Osteocyte (in vitro differentiated cells): ENCODE measurements around the gene UBE2S. TPM values are rescaled to one million over a fixed set of nuclear protein-coding genes. Genes with fewer than 3 reads are reported as not detected.

Experiments used
- DNase-seq: peaks from one replicate; pipeline ENCODE4 v3.0.0; 2021; ENCODE audit warnings: mixed read lengths; ENCODE audit not compliant: unreplicated experiment; ENCODE audit errors: extremely low spot score
- H3K27ac Mint-ChIP-seq: one replicate; pipeline ENCODE4 v1.8.0; 2021; ENCODE audit warnings: mild to moderate bottlenecking, mixed read lengths; ENCODE audit not compliant: unreplicated experiment
- H3K27me3 Mint-ChIP-seq: one replicate; pipeline ENCODE4 v1.8.0; 2021; ENCODE audit warnings: mixed read lengths; ENCODE audit not compliant: unreplicated experiment
- H3K36me3 Mint-ChIP-seq: one replicate; pipeline ENCODE4 v1.8.0; 2021; ENCODE audit warnings: mixed read lengths; ENCODE audit not compliant: unreplicated experiment
- H3K4me1 Mint-ChIP-seq: one replicate; pipeline ENCODE4 v1.8.0; 2021; ENCODE audit warnings: mixed read lengths; ENCODE audit not compliant: unreplicated experiment
- H3K4me3 Mint-ChIP-seq: one replicate; pipeline ENCODE4 v1.8.0; 2021; ENCODE audit warnings: mild to moderate bottlenecking, moderate library complexity, mixed read lengths; ENCODE audit not compliant: unreplicated experiment
- H3K9me3 Mint-ChIP-seq: one replicate; pipeline ENCODE4 v1.8.0; 2021; ENCODE audit warnings: mixed read lengths; ENCODE audit not compliant: unreplicated experiment
- CTCF ChIP-seq: fragments of 200-600 bp; sonication (generic); IDR thresholded peaks from 2 replicates; pipeline ENCODE4 v1.5.0; 2021; ENCODE audit warnings: antibody characterized with exemption, mild to moderate bottlenecking, moderate library complexity
- total RNA-seq: library from RNA; stranded (reverse); gene quantifications from 2 replicates; pipeline ENCODE4 v1.2.1, GENCODE V29; 2021

The UBE2S gene
- total RNA-seq, 1 donor from 2014 or later = 71.1 TPM

DNA sequence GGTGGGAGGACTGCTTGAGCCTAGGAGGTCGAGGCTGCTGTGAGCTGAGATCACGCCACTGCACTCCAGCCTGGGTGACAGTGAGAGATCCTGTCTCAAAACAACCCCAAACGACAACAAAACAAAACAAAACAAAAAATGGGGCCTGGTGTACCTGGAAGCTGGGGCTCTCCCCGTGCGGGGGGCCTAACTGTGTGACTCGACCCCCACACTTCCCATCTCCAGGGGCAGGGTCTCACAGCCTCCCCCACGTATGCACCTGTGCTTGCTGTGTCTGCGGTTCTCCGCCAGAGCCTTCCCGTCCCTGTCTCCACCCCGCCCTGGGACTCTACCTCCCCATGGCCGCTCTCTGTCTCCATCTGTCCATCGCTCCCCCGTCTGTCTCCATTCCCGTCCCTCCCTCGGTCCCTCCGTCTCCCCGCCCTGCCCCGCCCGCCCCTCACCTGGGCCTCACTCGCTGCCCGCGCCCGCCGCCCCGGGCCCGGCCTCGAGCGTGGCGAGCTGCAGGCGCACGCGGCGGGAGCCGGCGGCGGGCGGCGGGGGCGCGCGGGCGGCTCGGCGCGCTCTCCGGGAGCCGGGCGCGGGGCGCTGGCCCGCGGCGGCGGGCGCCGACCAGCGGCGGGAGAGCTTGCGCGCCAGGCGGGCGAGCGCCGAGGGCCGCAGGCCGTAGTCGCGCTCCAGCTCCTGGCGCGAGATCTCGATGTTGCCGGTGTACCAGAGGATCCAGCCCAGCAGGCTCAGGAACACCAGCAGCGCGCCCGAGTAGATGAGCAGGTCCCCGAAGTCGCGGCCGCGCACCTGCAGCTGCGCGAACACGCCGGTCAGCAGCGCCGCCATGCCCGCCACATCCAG is 24.1 kb downstream of the UBE2S start:
- no peak for DNase-seq
- Mint-ChIP-seq H3K27me3 (no peaks in the 10 kb centered on the region), H3K4me1 (peaks cover 34% of the 10 kb centered on the region), H3K27ac (peak overlapping the region; percentile 73), H3K4me3 (peak overlapping the region; percentile 71), H3K9me3 (no peaks in the 10 kb centered on the region), H3K36me3 (peaks cover 9% of the 10 kb centered on the region)
- peak; percentile 40 for TF ChIP-seq CTCF

DNA sequence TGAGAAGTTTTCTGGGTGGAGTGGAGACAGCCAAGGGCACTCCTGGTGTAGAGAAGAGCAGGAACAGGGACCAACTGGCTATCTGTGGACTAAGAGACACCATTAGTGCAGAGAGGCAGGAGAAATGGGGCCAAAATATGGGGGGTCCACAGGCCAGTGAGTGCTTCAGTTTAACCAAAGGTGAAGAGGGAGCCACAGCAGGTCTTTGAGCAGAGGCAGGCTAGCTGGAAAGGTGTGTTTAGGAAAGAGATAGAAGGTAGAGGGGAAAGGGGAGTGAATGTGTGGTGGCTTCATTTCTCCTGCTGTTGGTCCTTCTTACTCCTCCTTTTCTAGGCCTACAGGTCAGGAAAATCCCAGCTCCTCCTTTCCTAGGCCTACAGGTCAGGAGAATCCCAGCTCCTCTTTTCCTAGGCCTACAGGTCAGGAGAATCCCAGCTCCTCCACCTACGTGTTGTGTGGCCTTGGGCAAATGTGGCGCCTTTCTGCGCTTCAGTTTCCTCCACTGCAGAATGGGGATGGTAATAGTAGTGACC is 25.0 kb downstream of the UBE2S start:
- Mint-ChIP-seq H3K27me3 (no peaks in the 10 kb centered on the region), H3K4me3 (peak overlapping the region; percentile 71), H3K9me3 (no peaks in the 10 kb centered on the region), H3K27ac (no peak overlapping the region), H3K4me1 (peaks cover 27% of the 10 kb centered on the region), H3K36me3 (peaks cover 8% of the 10 kb centered on the region)
- no peak for DNase-seq
- TF ChIP-seq CTCF = no peak

- H3K36me3 Mint-ChIP-seq = peaks cover 6% of the 10 kb centered on the region
- no peaks in the 10 kb centered on the region for H3K27me3 Mint-ChIP-seq
- no peak overlapping the region for H3K4me3 Mint-ChIP-seq
Measured at GRCh38 chr19:55382013-55382412, 25.6 kb downstream of the UBE2S start.

GRCh38 chr19:55379174-55379573 is 28.4 kb downstream of the UBE2S start:
- Mint-ChIP-seq H3K9me3 (no peaks in the 10 kb centered on the region), H3K27ac (no peak overlapping the region), H3K27me3 (no peaks in the 10 kb centered on the region), H3K4me1 (peaks cover 14% of the 10 kb centered on the region), H3K36me3 (no peaks in the 10 kb centered on the region), H3K4me3 (no peak overlapping the region)
- DNase-seq = no peak
- TF ChIP-seq CTCF = no peak

More at GRCh38 chr19:55382013-55382412, 25.6 kb downstream of the UBE2S start:
- H3K9me3 Mint-ChIP-seq = no peaks in the 10 kb centered on the region
- H3K4me1 Mint-ChIP-seq = peaks cover 21% of the 10 kb centered on the region
- TF ChIP-seq CTCF = no peak
- DNase-seq = no peak
- H3K27ac Mint-ChIP-seq = no peak overlapping the region

DNA sequence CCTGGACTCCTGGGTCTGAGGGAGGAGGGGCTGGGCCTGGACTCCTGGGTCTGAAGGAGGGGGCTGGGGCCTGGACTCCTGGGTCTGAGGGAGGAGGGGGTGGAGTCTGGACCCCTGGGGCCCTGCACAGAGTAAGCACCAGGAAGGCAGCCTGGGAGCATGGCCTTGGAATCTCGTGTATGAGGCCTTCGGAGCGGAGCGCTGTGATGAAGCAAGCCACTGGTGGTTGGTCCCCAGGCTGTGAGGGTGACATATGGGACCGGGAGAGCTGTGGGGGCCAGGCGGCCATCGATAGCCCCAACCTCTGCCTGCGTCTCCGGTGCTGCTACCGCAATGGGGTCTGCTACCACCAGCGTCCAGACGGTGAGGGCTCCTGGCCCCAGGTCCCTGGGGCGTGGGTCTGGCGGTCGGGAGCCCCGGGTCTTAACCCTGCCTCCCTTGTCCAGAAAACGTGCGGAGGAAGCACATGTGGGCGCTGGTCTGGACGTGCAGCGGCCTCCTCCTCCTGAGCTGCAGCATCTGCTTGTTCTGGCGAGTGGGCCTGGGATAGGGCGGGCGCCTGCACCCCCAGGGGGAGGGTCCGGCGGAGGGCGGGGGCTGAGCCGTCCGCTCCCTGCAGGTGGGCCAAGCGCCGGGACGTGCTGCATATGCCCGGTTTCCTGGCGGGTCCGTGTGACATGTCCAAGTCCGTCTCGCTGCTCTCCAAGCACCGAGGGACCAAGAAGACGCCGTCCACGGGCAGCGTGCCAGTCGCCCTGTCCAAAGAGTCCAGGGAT is 30.0 kb downstream of the UBE2S start:
- Mint-ChIP-seq H3K36me3 (no peaks in the 10 kb centered on the region), H3K27me3 (no peaks in the 10 kb centered on the region), H3K4me3 (no peak overlapping the region), H3K4me1 (peaks cover 20% of the 10 kb centered on the region), H3K9me3 (no peaks in the 10 kb centered on the region), H3K27ac (no peak overlapping the region)
- no peak for TF ChIP-seq CTCF
- no peak for DNase-seq
